ENCODE data around the gene RAC2.

RAC2 gene

GRCh38 chr22:37215890-37216289, 28.2 kb downstream of the RAC2 start:
- DNase-seq, result no peak

GRCh38 chr22:37214731-37215030, 29.4 kb downstream of the RAC2 start:
- no peak for DNase-seq

GRCh38 chr22:37213941-37214730, 29.9 kb downstream of the RAC2 start:
- DNase-seq, result no peak

GRCh38 chr22:37213218-37213855, 30.7 kb downstream of the RAC2 start:
- DNase-seq, result no peak

GRCh38 chr22:37212174-37212906, 31.7 kb downstream of the RAC2 start, which contains the start of gene SSTR3:
TSS of gene SSTR3 (minus strand) at chr22:37212477. CDS start at chr22:37207803, 4,674 bp downstream.
- DNase-seq, result no peak

GRCh38 chr22:37211866-37212173, 32.2 kb downstream of the RAC2 start:
- no peak for DNase-seq

- DNase-seq, result no peak
Observed at GRCh38 chr22:37211075-37211865, 32.8 kb downstream of the RAC2 start.

GRCh38 chr22:37210041-37210803, 33.8 kb downstream of the RAC2 start:
- no peak for DNase-seq

- DNase-seq, result no peak
Observed at GRCh38 chr22:37209140-37209845, 34.8 kb downstream of the RAC2 start.

GRCh38 chr22:37208401-37209139, 35.5 kb downstream of the RAC2 start:
- DNase-seq, result no peak

- DNase-seq, result no peak
Observed at GRCh38 chr22:37207981-37208380, 36.1 kb downstream of the RAC2 start.

- DNase-seq, result no peak
Observed at GRCh38 chr22:37206841-37207821, 36.9 kb downstream of the RAC2 start.

GRCh38 chr22:37206118-37206840, 37.8 kb downstream of the RAC2 start:
- DNase-seq, result no peak

- DNase-seq, result no peak
Observed at GRCh38 chr22:37205046-37205445, 39.0 kb downstream of the RAC2 start.

- no peak for DNase-seq
Observed at GRCh38 chr22:37204045-37204655, 39.9 kb downstream of the RAC2 start.

GRCh38 chr22:37203354-37204044, 40.6 kb downstream of the RAC2 start:
- DNase-seq, result no peak

- DNase-seq, result no peak
Observed at GRCh38 chr22:37202716-37203115, 41.4 kb downstream of the RAC2 start.

- DNase-seq, result no peak
Observed at GRCh38 chr22:37202001-37202555, 42.0 kb downstream of the RAC2 start.
